ENCODE data around the gene FBRSL1.

DNA sequence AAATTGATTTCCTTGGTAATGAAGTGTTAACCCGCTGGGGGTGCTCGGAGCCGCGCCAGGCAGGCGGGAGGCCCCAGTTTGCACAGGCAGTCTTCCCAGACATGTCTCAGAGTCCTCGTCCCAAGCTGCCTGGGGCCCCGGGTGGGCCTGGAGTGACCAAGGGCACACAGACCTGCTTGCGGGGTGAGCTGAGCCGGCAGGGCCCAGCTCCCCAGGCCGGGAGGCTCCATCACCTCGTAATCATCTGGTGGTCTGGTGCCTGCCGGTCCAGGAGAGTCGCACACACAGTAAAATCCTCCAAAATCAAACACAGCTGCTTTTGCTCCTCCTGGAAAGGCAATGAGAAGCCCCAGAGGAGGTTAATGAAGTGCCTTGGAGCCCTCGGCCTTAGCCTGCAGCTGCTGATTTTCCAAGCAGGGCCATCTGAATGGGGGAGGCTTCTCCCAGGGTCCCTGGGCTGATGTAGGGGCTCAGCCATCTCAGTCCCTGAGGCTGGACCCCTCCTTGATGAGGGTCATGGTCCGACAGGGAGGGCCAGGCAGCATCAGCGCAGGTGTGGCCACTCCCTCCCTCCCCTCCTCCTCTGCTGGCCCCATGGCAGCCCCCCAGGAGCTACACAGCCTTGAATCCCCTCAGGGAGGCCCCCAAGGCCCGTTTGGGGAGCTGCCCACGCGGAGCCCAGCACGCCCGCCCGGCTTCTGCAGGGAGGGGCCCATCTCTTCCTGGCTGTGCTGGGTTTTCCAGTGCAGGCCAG, 39.4 kb upstream of the FBRSL1 start:
- TF ChIP-seq, protein P1, sequence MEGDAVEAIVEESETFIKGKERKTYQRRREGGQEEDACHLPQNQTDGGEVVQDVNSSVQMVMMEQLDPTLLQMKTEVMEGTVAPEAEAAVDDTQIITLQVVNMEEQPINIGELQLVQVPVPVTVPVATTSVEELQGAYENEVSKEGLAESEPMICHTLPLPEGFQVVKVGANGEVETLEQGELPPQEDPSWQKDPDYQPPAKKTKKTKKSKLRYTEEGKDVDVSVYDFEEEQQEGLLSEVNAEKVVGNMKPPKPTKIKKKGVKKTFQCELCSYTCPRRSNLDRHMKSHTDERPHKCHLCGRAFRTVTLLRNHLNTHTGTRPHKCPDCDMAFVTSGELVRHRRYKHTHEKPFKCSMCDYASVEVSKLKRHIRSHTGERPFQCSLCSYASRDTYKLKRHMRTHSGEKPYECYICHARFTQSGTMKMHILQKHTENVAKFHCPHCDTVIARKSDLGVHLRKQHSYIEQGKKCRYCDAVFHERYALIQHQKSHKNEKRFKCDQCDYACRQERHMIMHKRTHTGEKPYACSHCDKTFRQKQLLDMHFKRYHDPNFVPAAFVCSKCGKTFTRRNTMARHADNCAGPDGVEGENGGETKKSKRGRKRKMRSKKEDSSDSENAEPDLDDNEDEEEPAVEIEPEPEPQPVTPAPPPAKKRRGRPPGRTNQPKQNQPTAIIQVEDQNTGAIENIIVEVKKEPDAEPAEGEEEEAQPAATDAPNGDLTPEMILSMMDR (conservative IDR thresholded peaks at IDR 0.05; ENCODE audit: low read depth, low read length) = no peak
- TF ChIP-seq EZH2 (IDR thresholded peaks at IDR 0.05; ENCODE audit: borderline replicate concordance, low read depth, low read length, poor library complexity, severe bottlenecking) = no peak
